ENCODE measurements around the gene CSNK1G3.

DNA sequence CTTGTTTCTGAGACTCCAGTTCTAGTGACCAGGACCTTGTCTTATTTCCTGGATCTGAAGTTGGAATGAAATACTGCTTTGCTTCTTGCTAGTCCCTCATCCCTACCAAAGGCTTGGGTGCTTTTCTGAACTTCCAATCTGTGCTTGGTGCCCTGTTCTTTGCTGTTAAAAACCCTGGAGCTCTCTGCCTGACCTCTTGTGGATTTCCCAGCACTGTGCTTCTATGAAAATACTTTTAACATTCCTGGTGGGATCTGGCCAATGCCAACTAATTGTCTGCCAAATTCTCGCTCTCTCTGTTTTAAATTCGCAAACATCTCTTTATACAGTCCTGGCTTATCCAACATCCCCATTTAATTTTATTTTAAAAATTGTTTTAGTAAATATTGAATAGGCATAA, 26.7 kb upstream of the CSNK1G3 start:
- TF ChIP-seq, protein P1, sequence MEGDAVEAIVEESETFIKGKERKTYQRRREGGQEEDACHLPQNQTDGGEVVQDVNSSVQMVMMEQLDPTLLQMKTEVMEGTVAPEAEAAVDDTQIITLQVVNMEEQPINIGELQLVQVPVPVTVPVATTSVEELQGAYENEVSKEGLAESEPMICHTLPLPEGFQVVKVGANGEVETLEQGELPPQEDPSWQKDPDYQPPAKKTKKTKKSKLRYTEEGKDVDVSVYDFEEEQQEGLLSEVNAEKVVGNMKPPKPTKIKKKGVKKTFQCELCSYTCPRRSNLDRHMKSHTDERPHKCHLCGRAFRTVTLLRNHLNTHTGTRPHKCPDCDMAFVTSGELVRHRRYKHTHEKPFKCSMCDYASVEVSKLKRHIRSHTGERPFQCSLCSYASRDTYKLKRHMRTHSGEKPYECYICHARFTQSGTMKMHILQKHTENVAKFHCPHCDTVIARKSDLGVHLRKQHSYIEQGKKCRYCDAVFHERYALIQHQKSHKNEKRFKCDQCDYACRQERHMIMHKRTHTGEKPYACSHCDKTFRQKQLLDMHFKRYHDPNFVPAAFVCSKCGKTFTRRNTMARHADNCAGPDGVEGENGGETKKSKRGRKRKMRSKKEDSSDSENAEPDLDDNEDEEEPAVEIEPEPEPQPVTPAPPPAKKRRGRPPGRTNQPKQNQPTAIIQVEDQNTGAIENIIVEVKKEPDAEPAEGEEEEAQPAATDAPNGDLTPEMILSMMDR (IDR thresholded peaks at IDR 0.05), result no peak
- TF ChIP-seq ZFX (IDR thresholded peaks at IDR 0.05; ENCODE audit: borderline replicate concordance), result no peak
